ENCODE measurements around the gene FOXP2.
"Not testable (repeated sequence)": the region's sequence is repeated elsewhere in the genome, so short reads cannot be mapped to it uniquely, and the experiment has no call there.

The FOXP2 gene

DNA sequence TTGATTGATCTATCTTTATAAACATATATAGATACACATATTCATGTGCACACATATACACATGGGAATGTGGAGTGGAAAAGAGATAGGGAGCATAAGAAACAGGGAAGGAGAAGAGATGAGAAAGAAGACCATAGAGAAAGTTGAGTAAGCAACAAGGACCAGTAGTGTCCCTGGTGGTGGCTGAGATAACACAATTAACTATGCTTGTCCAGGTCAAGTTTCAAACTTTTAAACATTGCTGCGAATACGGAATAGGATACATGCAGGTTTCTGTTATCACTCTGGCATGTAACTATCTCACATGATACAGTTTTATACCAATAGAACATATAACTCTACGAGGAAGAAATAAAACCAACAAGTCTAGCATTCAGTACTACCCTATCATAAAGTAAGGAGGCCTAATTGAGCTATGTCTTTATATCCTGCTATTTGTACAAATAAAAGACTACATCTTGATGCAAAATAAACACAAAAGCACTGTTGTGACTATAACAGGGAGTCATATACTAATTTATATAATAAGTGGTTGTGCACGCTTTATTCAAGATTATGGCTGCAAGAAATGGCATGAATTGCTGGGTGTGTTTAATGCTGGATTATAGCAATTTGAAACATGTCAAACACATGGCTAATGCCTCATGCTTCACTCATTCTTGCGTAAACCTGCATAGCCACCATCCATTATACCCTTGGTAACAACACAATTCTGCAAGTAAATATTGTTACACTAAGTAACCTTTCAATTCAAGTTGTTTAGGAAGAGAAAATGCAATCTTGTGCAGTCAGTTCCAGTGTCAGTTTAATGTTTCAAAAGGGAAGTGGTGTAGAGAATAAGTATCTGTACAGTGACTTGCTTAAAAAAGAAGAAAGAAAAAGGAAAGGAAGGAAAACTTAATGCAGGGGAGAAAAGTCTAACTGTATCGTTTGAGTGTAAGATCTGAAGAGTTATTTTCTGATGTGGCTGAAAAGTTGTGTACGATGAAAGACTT lies 8.2 kb downstream of the FOXP2 start:
- DNase-seq (ENCODE audit: low read depth in 3 of 3), result no peak

DNA sequence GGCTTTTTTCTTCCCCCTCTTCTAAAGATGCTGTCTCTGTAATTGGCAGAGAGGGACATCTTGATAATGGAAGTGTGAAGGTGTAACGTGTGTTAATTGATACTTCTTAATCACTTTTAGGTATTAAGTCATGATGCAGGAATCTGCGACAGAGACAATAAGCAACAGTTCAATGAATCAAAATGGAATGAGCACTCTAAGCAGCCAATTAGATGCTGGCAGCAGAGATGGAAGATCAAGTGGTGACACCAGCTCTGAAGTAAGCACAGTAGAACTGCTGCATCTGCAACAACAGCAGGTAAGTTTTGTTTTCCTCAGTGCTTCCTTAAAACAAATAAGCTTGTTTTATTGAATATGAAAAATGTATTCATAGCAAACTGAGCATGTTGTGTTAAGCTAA lies 11.8 kb downstream of the FOXP2 start:
- no peak for DNase-seq (ENCODE audit: low read depth in 3 of 3)

GRCh38 chr7:114426824-114427223 lies 12.2 kb downstream of the FOXP2 start:
- no peak for DNase-seq (ENCODE audit: low read depth in 3 of 3)

DNA sequence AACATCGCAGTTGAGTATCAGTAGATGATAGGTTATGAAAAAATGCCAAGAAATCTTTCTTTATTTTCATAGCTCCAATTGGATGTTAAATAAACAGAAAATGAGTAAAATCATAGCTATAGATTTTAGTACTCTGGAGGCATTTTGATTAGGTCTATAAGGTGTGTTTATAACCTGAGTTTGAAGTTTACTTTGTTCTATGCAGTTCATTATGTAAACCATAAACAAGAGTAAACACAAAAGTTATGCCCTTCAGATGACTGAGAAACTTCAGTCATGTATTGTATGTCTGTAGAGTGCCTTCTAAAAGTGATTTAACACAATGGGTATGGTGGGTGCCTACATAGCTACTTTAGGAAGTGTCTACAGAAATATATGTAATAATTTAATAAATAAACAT lies 13.6 kb downstream of the FOXP2 start:
- DNase-seq (ENCODE audit: low read depth in 3 of 3), result no peak

GRCh38 chr7:114431189-114431588 lies 16.6 kb downstream of the FOXP2 start:
- DNase-seq (ENCODE audit: low read depth in 3 of 3), result no peak

DNA sequence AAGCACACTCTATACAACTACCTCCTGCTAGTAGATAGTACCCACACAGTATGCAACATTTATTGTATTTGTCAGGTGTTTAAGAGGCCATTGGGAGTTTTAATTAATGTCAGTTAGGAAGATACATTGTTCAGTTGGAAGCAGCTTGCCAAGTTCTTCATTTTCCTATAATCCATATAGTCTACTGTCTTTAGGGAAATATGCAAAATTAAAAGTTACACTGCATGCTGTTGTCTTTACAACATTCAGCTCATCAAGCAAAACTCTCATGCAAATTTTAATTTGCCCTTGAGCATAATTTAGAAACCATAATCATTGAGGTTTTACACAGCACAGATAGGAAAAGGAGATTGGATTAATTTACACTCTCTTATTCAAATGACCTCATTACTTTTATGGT lies 17.4 kb downstream of the FOXP2 start:
- no peak for DNase-seq (ENCODE audit: low read depth in 3 of 3)

- no peak for DNase-seq (ENCODE audit: low read depth in 3 of 3)
Measured at GRCh38 chr7:114432703-114433102, 18.1 kb downstream of the FOXP2 start.

DNA sequence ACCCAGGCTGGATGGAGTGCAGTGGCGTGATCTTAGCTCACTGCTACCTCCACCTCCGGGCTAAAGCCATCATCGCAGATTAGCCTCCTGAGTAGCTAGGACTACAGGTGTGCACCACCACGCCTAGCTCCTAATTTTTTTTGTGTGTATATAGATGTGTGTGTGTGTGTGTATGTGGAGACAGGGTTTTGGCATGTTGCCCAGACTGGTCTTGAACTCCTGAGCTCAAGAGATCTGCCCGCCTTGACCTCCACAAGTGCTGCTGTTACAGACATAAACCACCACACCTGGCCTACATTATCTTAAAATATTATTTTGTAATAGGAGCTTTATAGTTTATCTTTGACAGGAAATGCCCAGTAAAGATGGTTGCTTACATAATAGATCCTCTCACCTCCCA lies 25.0 kb downstream of the FOXP2 start:
- no peak for DNase-seq (ENCODE audit: low read depth in 3 of 3)

DNA sequence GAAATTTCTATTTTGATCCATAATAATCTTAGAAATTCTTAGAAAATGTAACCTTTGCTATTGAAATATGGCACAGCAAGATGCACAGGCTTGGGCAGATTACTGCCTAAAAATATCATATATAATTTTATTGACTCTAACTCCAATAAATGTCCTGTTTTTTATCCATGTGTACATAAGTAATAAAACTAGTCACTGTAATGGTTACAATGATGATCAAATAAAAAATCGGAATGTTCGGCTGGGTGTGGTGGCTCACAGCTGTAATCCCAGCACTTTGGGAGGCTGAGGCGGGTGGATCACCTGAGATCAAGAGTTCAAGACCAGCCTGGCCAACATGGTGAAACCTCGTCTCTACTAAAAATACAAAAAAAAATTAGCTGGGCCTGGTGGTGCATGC lies 26.3 kb downstream of the FOXP2 start:
- DNase-seq (ENCODE audit: low read depth in 3 of 3), result not testable (repeated sequence)

DNA sequence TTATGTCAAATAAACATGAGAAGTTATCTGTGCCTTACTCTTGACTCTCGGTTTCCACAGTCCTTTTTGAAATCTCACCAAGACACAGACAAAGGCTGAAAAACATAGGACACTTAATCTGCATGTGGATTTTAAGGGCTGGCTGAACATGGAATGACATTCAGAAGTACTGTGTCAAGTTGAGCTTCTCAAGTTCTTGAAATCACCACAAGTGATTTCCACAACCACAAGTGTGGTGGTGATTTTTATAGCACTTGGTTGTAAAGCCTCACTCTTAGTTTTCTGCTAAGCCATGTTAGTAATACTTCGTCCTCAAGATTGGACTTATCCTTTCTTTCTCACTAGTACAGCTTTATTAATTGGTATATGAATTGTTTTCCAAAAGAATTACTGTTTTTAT lies 29.6 kb downstream of the FOXP2 start:
- no peak for DNase-seq (ENCODE audit: low read depth in 3 of 3)

- DNase-seq (ENCODE audit: low read depth in 3 of 3), result no peak
Measured at GRCh38 chr7:114450431-114450830, 35.8 kb downstream of the FOXP2 start.

DNA sequence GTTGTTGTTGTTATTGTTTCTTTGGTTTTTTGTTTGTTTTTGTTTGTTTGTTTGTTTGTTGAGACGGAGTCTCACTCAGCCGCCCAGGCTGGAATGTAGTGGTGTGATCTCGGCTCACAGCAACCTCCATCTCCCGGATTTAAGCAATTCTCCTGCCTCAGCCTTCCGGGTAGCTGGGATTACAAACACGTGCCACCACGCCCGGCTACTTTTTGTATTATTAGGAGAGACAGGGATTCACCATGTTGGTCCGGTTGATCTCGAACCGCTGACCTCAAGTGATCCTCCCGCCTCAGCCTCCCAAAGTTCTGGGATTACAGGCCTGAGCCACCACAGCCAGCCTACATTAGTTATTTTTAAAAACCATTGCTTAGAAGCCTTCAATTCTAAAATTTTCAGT lies 45.0 kb downstream of the FOXP2 start:
- DNase-seq (ENCODE audit: low read depth in 3 of 3), result no peak

DNA sequence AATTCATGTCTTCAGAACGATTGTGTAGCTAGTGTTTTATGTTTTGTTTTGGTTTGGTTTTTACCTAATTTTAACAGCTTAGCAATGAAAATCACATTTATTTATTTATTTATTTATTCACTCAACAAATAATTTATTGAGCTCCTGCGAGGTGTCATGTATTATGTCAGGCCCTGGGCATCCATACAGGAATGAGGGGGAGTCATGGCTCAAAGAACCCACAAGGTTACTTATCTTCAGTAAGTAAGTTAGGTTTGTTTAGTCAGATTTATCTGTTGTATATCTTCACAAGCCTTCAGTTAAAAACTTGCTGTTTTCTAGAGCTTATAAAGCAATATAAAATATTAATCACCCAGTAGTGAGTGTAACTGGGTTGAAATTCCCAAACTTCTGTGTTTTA lies 45.4 kb downstream of the FOXP2 start:
- no peak for DNase-seq (ENCODE audit: low read depth in 3 of 3)

GRCh38 chr7:114466917-114467316 lies 52.3 kb downstream of the FOXP2 start:
- no peak for DNase-seq (ENCODE audit: low read depth in 3 of 3)

- no peak for DNase-seq (ENCODE audit: low read depth in 3 of 3)
Measured at GRCh38 chr7:114468844-114469243, 54.2 kb downstream of the FOXP2 start.

GRCh38 chr7:114472896-114473512 lies 58.4 kb downstream of the FOXP2 start:
- DNase-seq (ENCODE audit: low read depth in 3 of 3), result no peak

DNA sequence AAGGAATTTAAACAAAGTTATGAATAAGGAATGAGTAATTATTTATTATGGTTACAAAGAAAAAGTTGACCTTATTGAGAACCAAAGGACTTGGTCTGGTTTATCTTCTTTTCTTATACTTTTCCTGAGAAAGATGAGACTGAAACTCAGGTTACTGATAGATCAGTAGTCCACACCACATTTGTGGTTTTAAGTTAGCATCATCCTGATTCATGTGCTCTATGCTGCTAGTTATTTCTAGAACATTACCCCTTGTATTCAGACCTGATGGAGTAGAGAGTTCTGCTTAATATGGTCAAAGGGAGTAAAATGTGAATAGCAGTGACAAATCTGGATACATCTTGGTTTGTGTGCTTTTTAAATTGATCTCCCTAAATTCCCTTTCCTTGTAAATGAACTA lies 63.8 kb downstream of the FOXP2 start:
- DNase-seq (ENCODE audit: low read depth in 3 of 3), result no peak

DNA sequence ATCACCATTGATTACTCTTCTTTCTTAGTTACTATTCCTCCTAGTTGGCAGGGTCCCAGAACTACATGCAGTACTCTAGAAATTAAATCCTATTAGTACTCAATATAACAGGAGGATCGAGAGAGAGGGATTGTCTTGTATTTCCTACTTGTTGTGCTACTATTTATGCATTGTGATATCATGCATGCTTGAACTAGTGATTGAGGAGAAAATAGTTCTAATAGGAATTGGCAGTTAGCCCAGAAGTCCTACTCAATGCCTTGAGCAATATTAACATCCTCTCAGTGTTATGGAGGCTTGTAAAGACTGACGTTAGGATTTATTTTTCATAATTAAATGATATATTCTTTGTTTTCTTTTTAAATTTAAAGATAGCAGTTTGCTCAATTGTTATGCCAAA lies 67.4 kb downstream of the FOXP2 start:
- DNase-seq (ENCODE audit: low read depth in 3 of 3), result no peak

GRCh38 chr7:114484226-114484625 lies 69.6 kb downstream of the FOXP2 start:
- no peak for DNase-seq (ENCODE audit: low read depth in 3 of 3)

GRCh38 chr7:114487174-114487573 lies 72.6 kb downstream of the FOXP2 start:
- no peak for DNase-seq (ENCODE audit: low read depth in 3 of 3)

DNA sequence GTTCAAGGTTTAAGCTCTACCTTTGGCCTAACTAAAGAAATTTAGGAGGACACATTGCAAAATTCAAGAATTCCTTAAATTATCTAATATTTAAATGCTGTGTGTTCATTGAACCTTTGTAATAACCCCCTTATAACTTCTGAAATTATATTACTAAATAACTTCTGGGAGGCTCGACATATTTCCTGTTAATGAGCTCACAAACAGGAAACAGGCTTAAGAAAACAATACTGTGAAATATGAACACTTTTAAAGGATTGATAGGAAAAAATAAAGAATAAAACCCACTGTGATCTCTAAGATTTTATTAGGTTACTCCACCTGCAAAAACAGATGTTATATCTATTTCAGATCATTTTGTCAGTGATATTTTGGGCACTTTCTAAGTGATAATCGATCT lies 74.1 kb downstream of the FOXP2 start:
- no peak for DNase-seq (ENCODE audit: low read depth in 3 of 3)

- DNase-seq (ENCODE audit: low read depth in 3 of 3), result not testable (repeated sequence)
Measured at GRCh38 chr7:114497491-114497890, 82.9 kb downstream of the FOXP2 start.
